Esophagus muscularis mucosa (tissue), 4 donors: ENCODE results near the gene SAFB. TPM values are rescaled to one million over a fixed set of nuclear protein-coding genes. Genes with fewer than 3 reads are reported as not detected.

Source experiments
- DNase-seq: peaks from one replicate; pipeline ENCODE4 v3.0.0-alpha.2; 2017; ENCODE audit errors: extremely low spot score
- H3K27ac ChIP-seq, 4 donors: fragments of 200-600 bp; sonication (generic); replicated peaks in 1 of 4; 1 replicate in 3 of 4; 2 replicates in 1 of 4; pipeline ENCODE4 v1.5.1; 2016 to 2019; ENCODE audit warnings: mild to moderate bottlenecking in 1 of 4
- H3K27me3 ChIP-seq, 4 donors: fragments of 200-600 bp; sonication (generic); one replicate each; pipeline versions ENCODE4 v1.5.1 to v1.6.0; 2016 to 2019
- H3K36me3 ChIP-seq, 4 donors: fragments of 200-600 bp; sonication (generic); one replicate each; pipeline ENCODE4 v1.5.1; 2016 to 2019
- H3K4me1 ChIP-seq, 4 donors: fragments of 200-600 bp; sonication (generic); one replicate each; pipeline ENCODE4 v1.5.1; 2016 to 2019
- H3K4me3 ChIP-seq, 4 donors: fragments of 200-600 bp; sonication (generic); 1 replicate in 2 of 4; 2 replicates in 2 of 4; pipeline ENCODE4 v1.5.1; 2016 to 2019; ENCODE audit warnings: mild to moderate bottlenecking in 4 of 4, moderate library complexity in 1 of 4
- H3K9me3 ChIP-seq, 4 donors: fragments of 200-600 bp; sonication (generic); 1 replicate in 3 of 4; 2 replicates in 1 of 4; pipeline ENCODE4 v1.5.1; 2016 to 2019
- EP300 ChIP-seq: sonication (generic); formaldehyde crosslinking; IDR thresholded peaks from one replicate; pipeline ENCODE4 v1.6.1; 2017; ENCODE audit warnings: antibody characterized with exemption
- POLR2A ChIP-seq: fragments of 450-650 bp; IDR thresholded peaks from one replicate; pipeline ENCODE4 v1.6.1; 2017; ENCODE audit warnings: antibody characterized with exemption, moderate library complexity, mild to moderate bottlenecking, low read depth
- POLR2AphosphoS5 ChIP-seq, 2 donors: sonication (generic); formaldehyde crosslinking; IDR thresholded peaks; one replicate each; pipeline ENCODE4 v1.6.1; 2017; ENCODE audit warnings: antibody characterized with exemption in 2 of 2
- WGBS: methylation state at CpG from one replicate; pipeline ENCODE4 v1.1.5; 2018; 5-methylcytosine and 5-hydroxymethylcytosine counted together
- intact Hi-C: fragments of 100-400 bp; cut with DNase I; formaldehyde crosslinking; loops from one replicate; pipeline ENCODE4 v1.15.1; 2023
- total RNA-seq, 4 donors: library from RNA; depleted of rRNA; stranded (reverse); fragments of >200 nt; gene quantifications; one replicate each; pipeline versions ENCODE4 v1.1.0 to v1.2.1, GENCODE V29; 2016
- TF ChIP-seq, protein P1 (sequence below), 3 experiments: fragments of 200-600 bp in 2 of 3; fragments of 450-650 bp in 1 of 3; sonication (generic) in 2 of 3; IDR thresholded peaks; one replicate each; pipeline ENCODE4 v1.5.1; 2017 to 2019; ENCODE audit warnings: antibody characterized with exemption in 3 of 3, mild to moderate bottlenecking in 2 of 3, moderate library complexity in 1 of 3

Gene SAFB
- total RNA-seq, 4 donors from 2014 or later: 48.4 to 96.2 (median 75.7) TPM

DNA sequence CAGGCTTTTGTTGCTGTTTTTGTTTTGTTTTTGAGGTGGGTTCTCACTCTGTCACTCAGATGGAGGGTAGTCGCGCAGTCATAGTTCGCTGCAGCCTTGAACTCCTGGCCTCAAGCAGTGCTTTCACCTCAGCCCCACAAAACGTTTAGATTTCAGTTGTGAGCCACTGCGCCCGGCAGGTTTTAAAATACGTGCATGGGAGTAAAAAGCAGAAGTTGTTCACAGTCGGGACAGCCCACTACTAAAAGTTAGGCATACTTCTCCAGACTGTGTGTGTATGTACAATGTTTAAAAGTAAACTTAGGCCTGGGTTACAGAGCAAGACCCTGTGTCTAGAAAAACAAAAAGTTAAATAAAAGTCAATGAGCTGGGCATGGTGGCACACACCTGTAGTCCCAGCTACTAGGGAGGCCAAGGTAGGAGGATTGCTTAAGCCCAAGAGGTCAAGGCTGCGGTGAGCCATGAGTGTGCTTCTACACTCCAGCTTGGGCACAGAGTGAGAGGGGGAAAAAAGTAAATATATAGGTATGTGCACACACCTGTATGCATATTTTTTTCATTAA is 6.1 kb downstream of the SAFB start:
- Histone ChIP-seq H3K9me3 (no peaks in the 10 kb centered on the region), H3K36me3 (peaks cover 7 to 46% (median 41%) of the 10 kb centered on the region in 4 donors), H3K4me3 (no peak overlapping the region), H3K4me1 (peaks cover 70 to 98% (median 95%) of the 10 kb centered on the region in 4 donors), H3K27ac (peak overlapping the region in 2 of 4 donors; percentile 16 to 49), H3K27me3 (no peaks in the 10 kb centered on the region)
- intact Hi-C loops: no loop called here
- DNase-seq: no peak
- TF ChIP-seq POLR2A (no peak), POLR2AphosphoS5 (IDR thresholded peaks at IDR 0.05) (no peak), EP300 (no peak)
- TF ChIP-seq, protein P1, sequence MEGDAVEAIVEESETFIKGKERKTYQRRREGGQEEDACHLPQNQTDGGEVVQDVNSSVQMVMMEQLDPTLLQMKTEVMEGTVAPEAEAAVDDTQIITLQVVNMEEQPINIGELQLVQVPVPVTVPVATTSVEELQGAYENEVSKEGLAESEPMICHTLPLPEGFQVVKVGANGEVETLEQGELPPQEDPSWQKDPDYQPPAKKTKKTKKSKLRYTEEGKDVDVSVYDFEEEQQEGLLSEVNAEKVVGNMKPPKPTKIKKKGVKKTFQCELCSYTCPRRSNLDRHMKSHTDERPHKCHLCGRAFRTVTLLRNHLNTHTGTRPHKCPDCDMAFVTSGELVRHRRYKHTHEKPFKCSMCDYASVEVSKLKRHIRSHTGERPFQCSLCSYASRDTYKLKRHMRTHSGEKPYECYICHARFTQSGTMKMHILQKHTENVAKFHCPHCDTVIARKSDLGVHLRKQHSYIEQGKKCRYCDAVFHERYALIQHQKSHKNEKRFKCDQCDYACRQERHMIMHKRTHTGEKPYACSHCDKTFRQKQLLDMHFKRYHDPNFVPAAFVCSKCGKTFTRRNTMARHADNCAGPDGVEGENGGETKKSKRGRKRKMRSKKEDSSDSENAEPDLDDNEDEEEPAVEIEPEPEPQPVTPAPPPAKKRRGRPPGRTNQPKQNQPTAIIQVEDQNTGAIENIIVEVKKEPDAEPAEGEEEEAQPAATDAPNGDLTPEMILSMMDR (IDR thresholded peaks at IDR 0.05): no peak
- WGBS: 79% methylated on average over 9 of the region's 9 CpGs

DNA sequence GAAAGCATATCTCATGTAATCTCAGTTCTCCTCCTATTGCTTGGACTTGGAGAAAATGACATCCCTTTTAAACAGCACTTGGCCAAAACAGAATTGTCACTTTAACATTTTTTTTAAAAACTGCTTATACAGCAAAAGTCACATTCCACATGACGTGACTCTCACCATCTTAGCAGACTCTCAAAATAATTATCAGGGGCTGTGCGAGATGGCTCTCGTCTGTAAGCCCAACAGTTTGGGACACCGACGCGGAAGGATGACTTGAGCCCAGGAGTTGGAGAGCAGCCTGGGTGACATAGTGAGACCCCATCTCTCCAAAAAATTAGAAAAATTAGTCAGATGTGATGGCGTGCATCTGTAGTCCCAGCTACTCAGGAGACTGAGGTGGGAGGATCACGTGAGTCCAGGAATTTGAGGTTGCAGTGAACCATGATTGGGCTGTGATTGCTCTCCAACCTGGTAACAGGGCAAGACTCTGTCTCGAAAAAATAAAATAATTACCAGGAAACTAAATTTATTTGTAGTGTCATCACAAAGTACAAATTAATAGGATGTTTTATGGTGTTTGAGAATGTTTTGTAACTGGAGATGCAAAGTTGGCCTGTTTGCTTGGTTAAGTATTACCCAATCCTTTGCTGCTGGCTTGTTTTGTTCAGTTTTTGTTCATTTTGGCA is 8.8 kb downstream of the SAFB start:
- no peak for TF ChIP-seq EP300
- TF ChIP-seq, protein P1 (IDR thresholded peaks at IDR 0.05): no peak
- TF ChIP-seq POLR2A: no peak
- TF ChIP-seq POLR2AphosphoS5 (IDR thresholded peaks at IDR 0.05): no peak

DNA sequence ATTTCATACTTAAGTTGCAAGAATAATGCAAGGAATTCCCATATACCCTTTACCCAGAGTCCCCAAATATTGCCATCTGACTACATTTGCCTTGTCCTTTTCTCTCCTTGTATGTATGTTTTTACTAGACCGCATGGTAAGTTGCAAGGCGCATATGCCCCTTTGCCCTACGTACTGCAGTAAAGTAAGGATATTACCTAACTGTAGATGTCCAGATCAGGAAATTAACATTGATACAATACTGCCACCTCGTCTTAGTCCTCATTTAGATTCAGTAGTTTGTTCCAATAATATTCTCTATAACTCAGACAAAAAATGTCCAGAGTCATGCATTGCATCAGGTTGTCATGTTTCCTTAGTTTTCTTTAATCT is 9.3 kb downstream of the SAFB start:
- Histone ChIP-seq H3K27ac (peak overlapping the region in 3 of 4 donors; percentile 6 to 56 (median 55)), H3K4me1 (peaks cover 48 to 95% (median 90%) of the 10 kb centered on the region in 4 donors), H3K27me3 (no peaks in the 10 kb centered on the region), H3K9me3 (no peaks in the 10 kb centered on the region), H3K36me3 (peaks cover 0 to 26% (median 21%) of the 10 kb centered on the region in 4 donors), H3K4me3 (peak overlapping the region in 1 of 4 donors; percentile 7)
- intact Hi-C loops: no loop called here
- no peak for DNase-seq
- TF ChIP-seq, protein P1 (IDR thresholded peaks at IDR 0.05): no peak
- TF ChIP-seq POLR2A (no peak), POLR2AphosphoS5 (IDR thresholded peaks at IDR 0.05) (no peak)
- 78% methylated on average over 4 of the region's 4 CpGs for WGBS

More for the DNA sequence above, 8.8 kb downstream of the SAFB start:
- H3K4me3 ChIP-seq: peak overlapping the region in 1 of 4 donors; percentile 7
- H3K9me3 ChIP-seq: no peaks in the 10 kb centered on the region
- intact Hi-C loops: no loop called here
- peak overlapping the region; percentile 6 to 56 (median 38) for H3K27ac ChIP-seq
- H3K4me1 ChIP-seq: peaks cover 50 to 95% (median 91%) of the 10 kb centered on the region in 4 donors
- DNase-seq: no peak
- WGBS: 68% methylated on average over 9 of the region's 9 CpGs
- H3K36me3 ChIP-seq: peaks cover 3 to 31% (median 26%) of the 10 kb centered on the region in 4 donors
- no peaks in the 10 kb centered on the region for H3K27me3 ChIP-seq

DNA sequence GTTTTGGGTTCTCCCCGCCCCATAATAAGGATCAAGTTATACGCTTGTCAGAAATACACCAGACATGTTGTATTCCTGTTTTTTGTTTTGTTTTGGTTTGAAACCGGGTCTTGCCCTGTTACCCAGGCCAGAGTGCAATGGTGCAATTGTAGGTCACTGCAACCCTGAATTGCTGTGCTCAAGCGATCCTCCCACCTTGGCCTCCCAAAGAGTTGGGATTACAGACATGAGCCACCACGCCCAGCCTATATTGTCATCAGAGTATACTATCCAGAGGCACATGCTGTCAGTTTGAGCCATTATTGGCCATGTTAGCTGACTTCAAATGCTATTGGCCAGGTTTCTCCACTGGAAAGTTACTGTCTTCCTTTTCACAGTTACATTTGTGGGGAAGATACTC is 9.8 kb downstream of the SAFB start:
- intact Hi-C loops: no loop called here
- H3K36me3 ChIP-seq: peaks cover 0 to 22% (median 17%) of the 10 kb centered on the region in 4 donors
- no peaks in the 10 kb centered on the region for H3K27me3 ChIP-seq
- H3K4me3 ChIP-seq: no peak overlapping the region
- H3K9me3 ChIP-seq: no peaks in the 10 kb centered on the region
- TF ChIP-seq POLR2AphosphoS5 (IDR thresholded peaks at IDR 0.05): no peak
- no peak for TF ChIP-seq EP300
- TF ChIP-seq, protein P1 (IDR thresholded peaks at IDR 0.05): no peak
- no peak for TF ChIP-seq POLR2A
- peaks cover 47 to 95% (median 90%) of the 10 kb centered on the region in 4 donors for H3K4me1 ChIP-seq
- peak overlapping the region in 3 of 4 donors; percentile 6 to 56 (median 55) for H3K27ac ChIP-seq
- no peak for DNase-seq
- 79% methylated on average over 5 of the region's 5 CpGs for WGBS
